ENCODE measurements around the gene BHMT2.

BHMT2 gene

GRCh38 chr5:79069488-79070349, at the start of gene BHMT2, which contains the start of gene DMGDH:
BHMT2 (plus strand) TSS chr5:79069767; CDS start chr5:79069783, 16 bp downstream.
DMGDH (minus strand) TSS chr5:79069674; CDS start chr5:79069620, 54 bp downstream.
- DNase-seq (ENCODE audit: low read depth in 2 of 2), result no peak

GRCh38 chr5:79020861-79021561, 48.6 kb upstream of the BHMT2 start:
- DNase-seq (ENCODE audit: low read depth in 2 of 2), result peak; percentile 74 to 78

GRCh38 chr5:79021753-79022152, 47.8 kb upstream of the BHMT2 start:
- DNase-seq (ENCODE audit: low read depth in 2 of 2), result no peak

- no peak for DNase-seq (ENCODE audit: low read depth in 2 of 2)
Measured at GRCh38 chr5:79022771-79023170, 46.8 kb upstream of the BHMT2 start.

- DNase-seq (ENCODE audit: low read depth in 2 of 2), result no peak
Measured at GRCh38 chr5:79023348-79023747, 46.2 kb upstream of the BHMT2 start.

GRCh38 chr5:79023947-79024346, 45.6 kb upstream of the BHMT2 start:
- DNase-seq (ENCODE audit: low read depth in 2 of 2), result no peak

GRCh38 chr5:79025054-79025472, 44.5 kb upstream of the BHMT2 start:
- DNase-seq (ENCODE audit: low read depth in 2 of 2), result peak; percentile 19 to 24

GRCh38 chr5:79030663-79031484, 38.7 kb upstream of the BHMT2 start:
- no peak for DNase-seq (ENCODE audit: low read depth in 2 of 2)

GRCh38 chr5:79031485-79031867, 38.1 kb upstream of the BHMT2 start:
- DNase-seq (ENCODE audit: low read depth in 2 of 2), result no peak

- no peak for DNase-seq (ENCODE audit: low read depth in 2 of 2)
Measured at GRCh38 chr5:79032031-79032695, 37.4 kb upstream of the BHMT2 start.

GRCh38 chr5:79032782-79033181, 36.8 kb upstream of the BHMT2 start:
- DNase-seq (ENCODE audit: low read depth in 2 of 2), result no peak

- no peak for DNase-seq (ENCODE audit: low read depth in 2 of 2)
Measured at GRCh38 chr5:79035237-79035636, 34.3 kb upstream of the BHMT2 start.

- no peak for DNase-seq (ENCODE audit: low read depth in 2 of 2)
Measured at GRCh38 chr5:79036769-79037168, 32.8 kb upstream of the BHMT2 start.

- DNase-seq (ENCODE audit: low read depth in 2 of 2), result no peak
Measured at GRCh38 chr5:79042188-79042587, 27.4 kb upstream of the BHMT2 start.

- no peak for DNase-seq (ENCODE audit: low read depth in 2 of 2)
Measured at GRCh38 chr5:79047199-79047598, 22.4 kb upstream of the BHMT2 start.

- DNase-seq (ENCODE audit: low read depth in 2 of 2), result no peak
Measured at GRCh38 chr5:79048437-79048836, 21.1 kb upstream of the BHMT2 start.

GRCh38 chr5:79050498-79050897, 19.1 kb upstream of the BHMT2 start:
- no peak for DNase-seq (ENCODE audit: low read depth in 2 of 2)

GRCh38 chr5:79053321-79053720, 16.2 kb upstream of the BHMT2 start:
- no peak for DNase-seq (ENCODE audit: low read depth in 2 of 2)

- no peak for DNase-seq (ENCODE audit: low read depth in 2 of 2)
Measured at GRCh38 chr5:79055017-79055416, 14.6 kb upstream of the BHMT2 start.

- no peak for DNase-seq (ENCODE audit: low read depth in 2 of 2)
Measured at GRCh38 chr5:79056847-79057246, 12.7 kb upstream of the BHMT2 start.

GRCh38 chr5:79059674-79060073, 9.9 kb upstream of the BHMT2 start:
- DNase-seq (ENCODE audit: low read depth in 2 of 2), result no peak

GRCh38 chr5:79062436-79062835, 7.1 kb upstream of the BHMT2 start:
- no peak for DNase-seq (ENCODE audit: low read depth in 2 of 2)
